HL-60 (cell line): ENCODE results near the gene EFTUD2.

Experiments
- DNase-seq, 2 experiments: peaks; one replicate each; pipeline ENCODE4 v3.0.0-alpha.2; 2010 to 2020; ENCODE audit warnings: low read depth in 1 of 2, low spot score in 1 of 2
- H3K27ac ChIP-seq: fragments of 250-450 bp; sonication (Bioruptor Pico); replicated peaks from 2 replicates; pipeline ENCODE4 v1.5.1; 2020; ENCODE audit warnings: mild to moderate bottlenecking, moderate library complexity
- H3K27me3 ChIP-seq: fragments of 250-450 bp; sonication (Bioruptor Pico); 2 replicates; pipeline ENCODE4 v1.5.1; 2021; ENCODE audit warnings: mild to moderate bottlenecking, moderate library complexity; ENCODE audit not compliant: insufficient read depth, poor library complexity, severe bottlenecking
- H3K4me3 ChIP-seq: replicated peaks from 2 replicates; pipeline ENCODE4 v1.5.1; 2011; ENCODE audit warnings: mild to moderate bottlenecking, control low read depth, low read length; ENCODE audit not compliant: insufficient read depth
- CTCF ChIP-seq: IDR thresholded peaks from one replicate; pipeline ENCODE4 v1.5.1; 2011; ENCODE audit warnings: low read length, control low read depth, inconsistent platforms; ENCODE audit not compliant: insufficient read depth
- GABPA ChIP-seq: IDR thresholded peaks from 2 replicates; pipeline ENCODE4 v1.6.1; 2012; ENCODE audit warnings: low read depth
- POLR2AphosphoS5 ChIP-seq: IDR thresholded peaks from 2 replicates; pipeline ENCODE4 v1.6.1; 2012; ENCODE audit warnings: low read depth
- REST ChIP-seq: IDR thresholded peaks from 2 replicates; pipeline ENCODE4 v1.6.1; 2012; ENCODE audit warnings: low read depth; ENCODE audit not compliant: insufficient replicate concordance
- SPI1 ChIP-seq: IDR thresholded peaks from 2 replicates; pipeline ENCODE4 v1.6.1; 2012; ENCODE audit warnings: low read depth, mild to moderate bottlenecking, borderline replicate concordance
- microRNA-seq: library from miRNA; unstranded; fragments of <30 nt; microRNA quantifications from one replicate; pipeline ENCODE4, GENCODE V29; 2018

EFTUD2 gene

GRCh38 chr17:44804302-44805089, 94.7 kb downstream of the EFTUD2 start:
- H3K27me3 ChIP-seq: peaks cover 15% of the 10 kb centered on the region
- TF ChIP-seq POLR2AphosphoS5 (no peak), GABPA (no peak), SPI1 (no peak), CTCF (no peak)
- no peak for DNase-seq
- no peak overlapping the region for H3K4me3 ChIP-seq
- no peak overlapping the region for H3K27ac ChIP-seq

GRCh38 chr17:44801880-44802279, 97.4 kb downstream of the EFTUD2 start:
- no peak for DNase-seq
- Histone ChIP-seq H3K27me3 (peaks cover 5% of the 10 kb centered on the region), H3K27ac (no peak overlapping the region), H3K4me3 (no peak overlapping the region)
- TF ChIP-seq GABPA: no peak
- no peak for TF ChIP-seq REST
- no peak for TF ChIP-seq POLR2AphosphoS5
- TF ChIP-seq CTCF: no peak

Small RNAs within 50 kb of the gene (microRNA-seq; reads per million reads assigned to microRNA genes)
- 1.5 reads per million for gene MIR6783
